Measurements from ENCODE around the gene PRL. TPM values are rescaled to one million over a fixed set of nuclear protein-coding genes. Genes with fewer than 3 reads are reported as not detected.

PRL gene
- total RNA-seq, 1 experiment from 2014 or later = not detected

GRCh38 chr6:22295145-22295544, 1.7 kb downstream of the PRL start:
- Histone ChIP-seq H2AFZ (ENCODE audit: low read length) (no peak overlapping the region), H2BK12ac (ENCODE audit: insufficient read length, low read depth, low read length) (no peak overlapping the region), H2AK5ac (ENCODE audit: insufficient read length, low read length) (no peak overlapping the region), H3K9me3 (ENCODE audit: control insufficient read depth, low read depth, low read length) (no peaks in the 10 kb centered on the region), H3K79me2 (ENCODE audit: insufficient read depth, low read length) (no peaks in the 10 kb centered on the region), H3K4me1 (ENCODE audit: insufficient read depth, low read length) (no peaks in the 10 kb centered on the region), H3K14ac (ENCODE audit: insufficient read depth, low read length) (no peak overlapping the region), H2BK15ac (ENCODE audit: low read depth, low read length) (no peak overlapping the region), H3K4ac (ENCODE audit: low read depth, low read length) (no peak overlapping the region), H4K8ac (replicated peaks; ENCODE audit: insufficient read length, low read depth, low read length) (no peak overlapping the region), H3K4me2 (ENCODE audit: insufficient read depth, insufficient read length, low read length) (no peak overlapping the region), H3K9ac (ENCODE audit: extremely low read depth, insufficient read length, low read length) (no peak overlapping the region), H3K18ac (ENCODE audit: insufficient read length, low read depth, low read length) (no peak overlapping the region), H4K20me1 (ENCODE audit: control insufficient read depth, insufficient read depth, insufficient read length) (no peaks in the 10 kb centered on the region), H3K23me2 (ENCODE audit: insufficient read length, low read depth, low read length, poor library complexity, severe bottlenecking) (no peaks in the 10 kb centered on the region), H3K79me1 (ENCODE audit: insufficient read depth, low read depth, low read length, poor library complexity, severe bottlenecking) (no peaks in the 10 kb centered on the region), H4K5ac (ENCODE audit: insufficient read length, low read depth, low read length) (no peak overlapping the region), H3K56ac (ENCODE audit: insufficient read length, low read depth, low read length) (no peak overlapping the region), H3K27me3 (ENCODE audit: insufficient read depth, low read length) (no peaks in the 10 kb centered on the region), H2BK120ac (ENCODE audit: low read depth, low read length, poor library complexity, severe bottlenecking) (no peak overlapping the region), H4K91ac (ENCODE audit: insufficient read length, low read depth, low read length) (no peak overlapping the region), H2BK5ac (ENCODE audit: insufficient read length, low read length) (no peak overlapping the region), H2BK20ac (ENCODE audit: low read depth, low read length, poor library complexity, severe bottlenecking) (no peak overlapping the region), H3T11ph (ENCODE audit: low read length) (no peak overlapping the region), H3K27ac (ENCODE audit: insufficient read length, low read depth, low read length) (no peak overlapping the region), H3K23ac (ENCODE audit: insufficient read length, low read depth, low read length) (no peak overlapping the region)
- Mint-ChIP-seq H3K27me3 (ENCODE audit: low read depth) (no peaks in the 10 kb centered on the region), H3K9me3 (no peaks in the 10 kb centered on the region), H3K36me3 (ENCODE audit: insufficient read depth in 1 of 3, low read depth in 3 of 3) (no peaks in the 10 kb centered on the region), H3K4me3 (no peak overlapping the region), H3K27ac (no peak overlapping the region), H3K4me1 (peaks cover 6 to 8% of the 10 kb centered on the region in 2 experiments)
- DNase-seq = no peak
- TF ChIP-seq CTCF (conservative IDR thresholded peaks at IDR 0.05) = no peak
- WGBS (ENCODE audit: extremely low coverage, insufficient read length, low lambda C conversion rate) = no CpG with 5 or more reads among the region's 9 CpGs

Data from H9 (cell line).